ENCODE measurements around the gene DNMT1. TPM values are rescaled to one million over a fixed set of nuclear protein-coding genes. Genes with fewer than 3 reads are reported as not detected.

Gene DNMT1
- total and polyA plus RNA-seq, 8 donors: 16.6 to 92.0 (median 44.8) TPM

DNA sequence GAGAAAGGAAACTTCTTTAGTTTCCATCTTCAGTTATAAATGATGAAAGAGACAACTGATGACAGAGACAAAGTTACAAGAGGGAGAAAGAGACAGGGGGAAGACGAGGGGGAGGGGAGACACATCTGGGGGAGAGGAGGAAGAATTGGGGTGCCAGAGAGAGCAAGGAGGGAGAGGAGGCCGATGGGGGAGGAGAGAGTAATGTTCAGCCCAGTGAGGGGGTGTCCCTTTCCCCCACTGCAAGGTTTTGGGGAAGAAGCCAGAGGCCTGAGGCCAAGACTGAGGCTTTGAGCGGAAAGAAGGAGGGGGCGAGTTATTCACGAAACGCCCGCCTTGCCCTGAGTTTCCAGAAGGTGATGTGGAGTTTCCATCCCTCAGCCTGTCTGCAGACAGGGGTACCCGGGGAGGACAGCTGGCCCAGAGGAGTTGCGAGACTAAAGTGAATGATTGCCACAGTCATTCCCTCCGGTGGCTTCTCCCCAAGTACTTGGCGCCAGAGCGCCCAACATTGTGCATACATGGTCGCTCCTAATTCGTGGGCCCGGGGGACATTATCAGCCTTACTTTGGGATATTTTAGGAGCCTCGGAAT lies 89.1 kb downstream of the DNMT1 start:
- TF ChIP-seq, protein P1, sequence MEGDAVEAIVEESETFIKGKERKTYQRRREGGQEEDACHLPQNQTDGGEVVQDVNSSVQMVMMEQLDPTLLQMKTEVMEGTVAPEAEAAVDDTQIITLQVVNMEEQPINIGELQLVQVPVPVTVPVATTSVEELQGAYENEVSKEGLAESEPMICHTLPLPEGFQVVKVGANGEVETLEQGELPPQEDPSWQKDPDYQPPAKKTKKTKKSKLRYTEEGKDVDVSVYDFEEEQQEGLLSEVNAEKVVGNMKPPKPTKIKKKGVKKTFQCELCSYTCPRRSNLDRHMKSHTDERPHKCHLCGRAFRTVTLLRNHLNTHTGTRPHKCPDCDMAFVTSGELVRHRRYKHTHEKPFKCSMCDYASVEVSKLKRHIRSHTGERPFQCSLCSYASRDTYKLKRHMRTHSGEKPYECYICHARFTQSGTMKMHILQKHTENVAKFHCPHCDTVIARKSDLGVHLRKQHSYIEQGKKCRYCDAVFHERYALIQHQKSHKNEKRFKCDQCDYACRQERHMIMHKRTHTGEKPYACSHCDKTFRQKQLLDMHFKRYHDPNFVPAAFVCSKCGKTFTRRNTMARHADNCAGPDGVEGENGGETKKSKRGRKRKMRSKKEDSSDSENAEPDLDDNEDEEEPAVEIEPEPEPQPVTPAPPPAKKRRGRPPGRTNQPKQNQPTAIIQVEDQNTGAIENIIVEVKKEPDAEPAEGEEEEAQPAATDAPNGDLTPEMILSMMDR (IDR thresholded peaks at IDR 0.05): no peak
- TF ChIP-seq POLR2A (IDR thresholded peaks at IDR 0.05): no peak
- intact Hi-C loops (cut with DNase I; ENCODE audit: low total_unique reads): no loop called here
- Histone ChIP-seq H3K4me3 (peak overlapping the region; percentile 59 to 97 (median 79)), H3K27ac (peak overlapping the region; percentile 54 to 88 (median 82)), H3K36me3 (peaks cover 30 to 36% (median 34%) of the 10 kb centered on the region in 4 donors), H3K27me3 (no peaks in the 10 kb centered on the region), H3K4me1 (peaks cover 10 to 37% (median 24%) of the 10 kb centered on the region in 4 donors), H3K9me3 (no peaks in the 10 kb centered on the region)
- peak in 1 of 2 donors; percentile 80 for DNase-seq
- 36 to 54% (median 44%) methylated on average over 11 to 16 of the region's 16 CpGs for WGBS, 5 donors

GRCh38 chr19:10104665-10105508 lies 89.9 kb downstream of the DNMT1 start:
- peaks cover 24 to 29% (median 27%) of the 10 kb centered on the region in 4 donors for H3K36me3 ChIP-seq
- intact Hi-C loops (cut with DNase I; ENCODE audit: low total_unique reads): no loop called here
- peaks cover 10 to 34% (median 24%) of the 10 kb centered on the region in 4 donors for H3K4me1 ChIP-seq
- H3K9me3 ChIP-seq: no peaks in the 10 kb centered on the region
- H3K4me3 ChIP-seq: no peak overlapping the region
- TF ChIP-seq, protein P1 (IDR thresholded peaks at IDR 0.05): no peak
- peak in 2 of 3 donors; percentile 7 to 8 for TF ChIP-seq POLR2AphosphoS5 (IDR thresholded peaks at IDR 0.05)
- H3K27ac ChIP-seq: peak overlapping the region; percentile 54 to 88 (median 82)
- peak in 1 of 2 donors; percentile 85 for DNase-seq
- H3K27me3 ChIP-seq: no peaks in the 10 kb centered on the region
- 43 to 57% (median 54%) methylated on average over 13 to 15 of the region's 15 CpGs for WGBS, 5 donors

DNA sequence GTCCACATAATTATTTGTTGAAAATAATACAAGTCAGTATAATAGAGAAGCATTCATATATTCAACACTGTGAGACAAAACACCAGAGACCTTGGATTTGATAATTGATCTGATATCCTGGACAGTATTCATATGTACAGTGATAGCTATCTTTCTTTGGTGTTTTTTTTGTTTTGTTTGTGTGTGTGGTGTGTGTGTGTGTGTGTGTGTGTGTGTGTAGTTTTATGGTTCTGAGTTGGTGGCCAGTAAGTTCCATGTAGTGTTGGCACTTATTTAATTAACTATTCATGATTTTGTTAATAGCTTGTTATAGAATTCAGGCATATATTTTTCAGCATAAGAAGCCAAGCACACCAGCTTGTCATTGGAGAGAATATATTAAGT lies 90.6 kb downstream of the DNMT1 start:
- DNase-seq: no peak
- H3K36me3 ChIP-seq: peaks cover 16 to 21% (median 19%) of the 10 kb centered on the region in 4 donors
- H3K4me3 ChIP-seq: no peak overlapping the region
- peak overlapping the region in 1 of 5 donors; percentile 10 for H3K27ac ChIP-seq
- peaks cover 10 to 34% (median 25%) of the 10 kb centered on the region in 4 donors for H3K4me1 ChIP-seq
- no peaks in the 10 kb centered on the region for H3K9me3 ChIP-seq
- TF ChIP-seq, protein P1 (IDR thresholded peaks at IDR 0.05): no peak
- TF ChIP-seq POLR2AphosphoS5 (IDR thresholded peaks at IDR 0.05): no peak
- no peak for TF ChIP-seq POLR2A (IDR thresholded peaks at IDR 0.05)
- TF ChIP-seq EP300 (IDR thresholded peaks at IDR 0.05): no peak
- intact Hi-C loops (cut with DNase I; ENCODE audit: low total_unique reads): no loop called here
- no peaks in the 10 kb centered on the region for H3K27me3 ChIP-seq

DNA sequence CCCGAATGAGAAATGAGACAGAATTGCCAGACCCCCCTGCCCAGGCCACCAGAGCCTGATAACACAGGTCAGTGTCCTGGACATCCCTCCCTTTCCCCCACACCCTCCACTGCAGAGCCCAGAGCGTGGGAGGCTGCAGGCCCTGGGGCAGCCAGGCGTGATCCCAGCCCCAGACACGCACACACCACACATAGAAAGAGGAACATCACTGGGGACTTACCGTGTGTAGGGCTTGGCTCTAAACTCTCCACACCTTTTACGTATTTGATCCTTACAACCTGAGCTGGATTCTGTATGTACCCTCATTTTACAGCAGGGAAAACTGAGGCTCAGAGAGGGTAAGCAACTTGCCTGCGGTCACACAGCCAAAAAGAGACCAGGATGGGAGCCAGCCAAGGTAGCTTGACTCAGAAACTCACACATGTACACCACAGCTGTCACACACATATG lies 91.9 kb downstream of the DNMT1 start:
- no peak for DNase-seq
- WGBS, 5 donors: 60 to 85% (median 72%) methylated on average over 4 to 7 of the region's 7 CpGs
- Histone ChIP-seq H3K4me3 (no peak overlapping the region), H3K27ac (peak overlapping the region in 4 of 5 donors; percentile 18 to 52 (median 45)), H3K4me1 (peaks cover 10 to 28% (median 24%) of the 10 kb centered on the region in 4 donors), H3K27me3 (no peaks in the 10 kb centered on the region), H3K9me3 (no peaks in the 10 kb centered on the region), H3K36me3 (peaks cover 3 to 8% (median 6%) of the 10 kb centered on the region in 4 donors)
- TF ChIP-seq, protein P1 (IDR thresholded peaks at IDR 0.05): no peak
- TF ChIP-seq POLR2AphosphoS5 (IDR thresholded peaks at IDR 0.05): no peak
- intact Hi-C loops (cut with DNase I; ENCODE audit: low total_unique reads): no loop called here
